PC-9 (cell line): ENCODE measurements around the gene EYS. TPM values are rescaled to one million over a fixed set of nuclear protein-coding genes. Genes with fewer than 3 reads are reported as not detected.

ENCODE experiments used
- BruUV-seq: library from RNA; stranded (reverse); fragments of 400-500 nt; replicated peaks from 2 replicates; lab custom pipeline; 2021; lab: Mats Ljungman, UMichigan
- CTCF ChIA-PET: fragments of 300-600 bp; sonication (Branson Sonifier 250); formaldehyde crosslinking; loops from one replicate; lab custom pipeline; 2022; ENCODE audit warnings: antibody characterized with exemption; lab: Charles Lee
- POLR2A ChIA-PET: fragments of 300-600 bp; sonication (Branson Sonifier 250); formaldehyde crosslinking; loops from one replicate; lab custom pipeline; 2022; ENCODE audit warnings: antibody characterized with exemption; ENCODE audit not compliant: unreplicated experiment; lab: Charles Lee
- DNase-seq, 2 experiments: peaks; one replicate each; pipeline versions ENCODE4 v3.0.0 to v3.0.0-alpha.2; 2015 to 2022; ENCODE audit warnings: mixed read lengths in 1 of 2
- H2AFZ ChIP-seq: fragments of 200-600 bp; sonication (generic); 2 replicates; pipeline ENCODE4 v1.8.1; 2017; ENCODE audit warnings: antibody characterized with exemption
- H3F3A ChIP-seq: fragments of 200-600 bp; sonication (generic); 2 replicates; pipeline ENCODE4 v1.8.1; 2017; ENCODE audit warnings: antibody characterized with exemption, mild to moderate bottlenecking, low read depth; ENCODE audit not compliant: insufficient read depth
- H3K27ac ChIP-seq: fragments of 200-600 bp; sonication (generic); 2 replicates; pipeline ENCODE4 v1.6.1; 2016; ENCODE audit warnings: mixed run types
- H3K27me3 ChIP-seq: fragments of 200-600 bp; sonication (generic); 2 replicates; pipeline ENCODE4 v1.6.1; 2016; ENCODE audit warnings: low read depth, mixed run types; ENCODE audit not compliant: insufficient read depth
- H3K36me3 ChIP-seq: fragments of 200-600 bp; sonication (generic); 2 replicates; pipeline ENCODE4 v1.6.1; 2016; ENCODE audit warnings: low read depth, mixed run types
- H3K4me1 ChIP-seq: fragments of 200-600 bp; sonication (generic); replicated peaks from 2 replicates; pipeline ENCODE4 v1.6.1; 2016; ENCODE audit warnings: mixed run types; ENCODE audit not compliant: insufficient read depth
- H3K4me2 ChIP-seq: fragments of 200-600 bp; sonication (generic); 2 replicates; pipeline ENCODE4 v1.6.1; 2017; ENCODE audit warnings: mixed run types
- H3K4me3 ChIP-seq: fragments of 200-600 bp; sonication (generic); 2 replicates; pipeline ENCODE4 v1.6.1; 2016; ENCODE audit warnings: mixed run types
- H3K79me2 ChIP-seq: fragments of 200-600 bp; sonication (generic); 2 replicates; pipeline ENCODE4 v1.6.1; 2017; ENCODE audit warnings: low read depth, mixed run types
- H3K9me2 ChIP-seq: fragments of 200-600 bp; sonication (generic); 2 replicates; pipeline ENCODE4 v1.8.1; 2017; ENCODE audit warnings: mild to moderate bottlenecking; ENCODE audit not compliant: insufficient read depth
- H3K9me3 ChIP-seq: fragments of 200-600 bp; sonication (generic); 2 replicates; pipeline ENCODE4 v1.8.1; 2016; ENCODE audit warnings: low read depth; ENCODE audit not compliant: insufficient read depth
- H4K20me1 ChIP-seq: fragments of 200-600 bp; sonication (generic); 2 replicates; pipeline ENCODE4 v1.8.1; 2017; ENCODE audit not compliant: insufficient read depth
- CTCF ChIP-seq: fragments of 200-600 bp; sonication (generic); conservative IDR thresholded peaks from 2 replicates; pipeline ENCODE4 v1.6.1; 2017; ENCODE audit warnings: mixed run types, antibody characterized with exemption, mild to moderate bottlenecking, moderate library complexity
- EZH2 ChIP-seq: fragments of 200-600 bp; sonication (generic); IDR thresholded peaks from 2 replicates; pipeline ENCODE4 v1.8.0; 2017; ENCODE audit warnings: antibody characterized with exemption, low read depth
- intact Hi-C: fragments of 100-400 bp; cut with micrococcal nuclease; formaldehyde crosslinking; loops from one replicate; pipeline ENCODE4 v1.10.0; 2022; ENCODE audit not compliant: unreplicated experiment
- total RNA-seq: library from RNA; stranded (reverse); gene quantifications from 2 replicates; pipeline ENCODE4 v1.2.3, GENCODE V29; 2021

Gene EYS
- total RNA-seq, 1 experiment from 2014 or later, result not detected

GRCh38 chr6:63708631-63709030 lies 1998.4 kb downstream of the EYS start:
- ChIA-PET CTCF (no interaction called here), POLR2A (no interaction called here)
- no peak overlapping the region for H3K4me2 ChIP-seq
- peaks cover under 1% of the 10 kb centered on the region; the same call in 1 of the 2 replicates for H3F3A ChIP-seq
- no peak overlapping the region for H3K27ac ChIP-seq
- no peak overlapping the region for H2AFZ ChIP-seq
- intact Hi-C loops, result loop anchor here (10.0 kb wide), 1 partner anchor 354 kb away; no protein-coding TSS in a partner anchor
- peaks cover 28% of the 10 kb centered on the region for H3K36me3 ChIP-seq
- no peaks in the 10 kb centered on the region for H3K79me2 ChIP-seq
- no TSS peak for BruUV-seq
- TF ChIP-seq CTCF (no peak), EZH2 (no peak)
- no peak overlapping the region for H3K4me3 ChIP-seq
- DNase-seq, result no peak
- H3K4me1 ChIP-seq, result no peaks in the 10 kb centered on the region
- H3K9me2 ChIP-seq, result no peaks in the 10 kb centered on the region
- H4K20me1 ChIP-seq, result no peaks in the 10 kb centered on the region; the same call in 1 of the 2 replicates
- H3K27me3 ChIP-seq, result no peaks in the 10 kb centered on the region
- H3K9me3 ChIP-seq, result no peaks in the 10 kb centered on the region

DNA sequence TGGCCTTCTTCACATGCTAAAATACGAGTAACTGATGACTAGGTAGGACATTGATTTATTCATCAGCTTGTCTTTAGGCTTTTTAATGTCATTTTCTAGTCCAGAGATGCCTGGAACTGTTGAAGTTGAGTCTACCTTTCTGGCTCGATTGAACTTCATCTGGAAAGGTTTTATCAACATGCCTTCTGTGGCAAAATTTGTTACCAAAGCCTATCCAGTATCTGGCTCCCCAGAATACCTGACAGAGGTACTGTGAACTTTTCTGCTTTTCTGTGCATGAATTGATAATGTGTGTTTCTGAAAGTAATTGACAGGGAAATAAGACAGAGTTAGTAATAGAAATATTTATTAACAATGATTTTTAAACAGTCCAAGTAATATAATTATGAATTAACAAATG lies 2000.4 kb downstream of the EYS start:
- no peaks in the 10 kb centered on the region for H3K79me2 ChIP-seq
- H3K9me2 ChIP-seq, result no peaks in the 10 kb centered on the region
- intact Hi-C loops, result loop anchor here (10.0 kb wide), 1 partner anchor 352 kb away; no protein-coding TSS in a partner anchor
- no peaks in the 10 kb centered on the region for H3K27me3 ChIP-seq
- H3K4me3 ChIP-seq, result no peak overlapping the region
- ChIA-PET CTCF (no interaction called here), POLR2A (no interaction called here)
- H4K20me1 ChIP-seq, result no peaks in the 10 kb centered on the region; the same call in 1 of the 2 replicates
- no TSS peak for BruUV-seq
- no peak for TF ChIP-seq EZH2
- TF ChIP-seq CTCF, result no peak
- peaks cover 3% of the 10 kb centered on the region; the same call in 1 of the 2 replicates for H3F3A ChIP-seq
- H3K4me1 ChIP-seq, result no peaks in the 10 kb centered on the region
- H3K4me2 ChIP-seq, result no peak overlapping the region
- no peaks in the 10 kb centered on the region for H3K9me3 ChIP-seq
- H2AFZ ChIP-seq, result no peak overlapping the region
- DNase-seq, result no peak
- no peak overlapping the region for H3K27ac ChIP-seq
- peaks cover 21% of the 10 kb centered on the region for H3K36me3 ChIP-seq

DNA sequence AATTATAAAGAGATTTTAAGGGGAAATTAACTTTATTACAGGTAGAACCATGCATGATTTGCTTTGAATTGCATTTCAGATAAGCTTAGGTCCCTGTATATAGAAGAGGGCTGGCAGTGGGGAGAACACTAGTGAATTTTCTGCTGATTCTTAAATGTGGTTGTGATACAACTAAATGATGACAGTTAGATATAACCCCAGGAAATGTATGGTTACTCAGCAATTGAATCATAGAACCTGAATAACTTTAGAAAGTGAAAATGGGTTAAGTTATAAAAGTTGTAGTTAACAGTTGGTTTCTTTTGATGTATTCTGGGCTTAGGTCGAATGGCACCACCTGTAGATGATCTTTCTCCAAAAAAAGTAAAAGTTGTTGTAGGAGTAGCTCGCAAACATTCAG lies 2001.3 kb downstream of the EYS start:
- Histone ChIP-seq H3K4me3 (no peak overlapping the region), H3K9me2 (no peaks in the 10 kb centered on the region), H4K20me1 (no peaks in the 10 kb centered on the region; the same call in 1 of the 2 replicates), H3K36me3 (peaks cover 12% of the 10 kb centered on the region), H3F3A (peaks cover 3% of the 10 kb centered on the region; the same call in 1 of the 2 replicates), H3K27me3 (no peaks in the 10 kb centered on the region), H3K27ac (no peak overlapping the region), H3K9me3 (no peaks in the 10 kb centered on the region), H3K4me1 (no peaks in the 10 kb centered on the region), H3K79me2 (no peaks in the 10 kb centered on the region), H3K4me2 (no peak overlapping the region), H2AFZ (no peak overlapping the region)
- TF ChIP-seq CTCF (no peak), EZH2 (no peak)
- ChIA-PET POLR2A (interaction anchor here (0.5 kb wide), 1 partner anchor 37 kb away, joined by 7 read pairs; no protein-coding TSS in a partner anchor), CTCF (no interaction called here)
- intact Hi-C loops, result loop anchor here (10.0 kb wide), 1 partner anchor 351 kb away; no protein-coding TSS in a partner anchor
- BruUV-seq, result no TSS peak
- no peak for DNase-seq
